Activated T-cell treated with anti-CD3 and anti-CD28 coated beads, Interleukin-2, amount 50 U/mL, for 4 hours (primary cell): ENCODE data around the gene B3GALT5. TPM values are rescaled to one million over a fixed set of nuclear protein-coding genes. Genes with fewer than 3 reads are reported as not detected.

ENCODE experiments used
- ATAC-seq, 2 donors: fragments of 200-7000 bp; cut with Tn5 transposase; one replicate each; pipeline ENCODE4 v1.10.0; 2021
- DNase-seq: peaks from one replicate; pipeline ENCODE4 v3.0.0-alpha.2; 2020
- H3K27me3 Mint-ChIP-seq: one replicate; pipeline ENCODE4 v1.8.0; 2021; ENCODE audit warnings: low read depth, mixed read lengths
- H3K36me3 Mint-ChIP-seq: one replicate; pipeline ENCODE4 v1.8.0; 2022; ENCODE audit warnings: mixed read lengths; ENCODE audit not compliant: insufficient read depth
- H3K4me1 Mint-ChIP-seq: one replicate; pipeline ENCODE4 v1.8.0; 2021; ENCODE audit warnings: low read depth, mixed read lengths
- H3K4me3 Mint-ChIP-seq: one replicate; pipeline ENCODE4 v1.8.0; 2021; ENCODE audit warnings: mild to moderate bottlenecking, moderate library complexity, mixed read lengths
- H3K9me3 Mint-ChIP-seq: one replicate; pipeline ENCODE4 v1.8.0; 2021; ENCODE audit warnings: mixed read lengths
- total RNA-seq, 3 donors: library from RNA; stranded (reverse); gene quantifications; one replicate each; pipeline ENCODE4 v1.2.1, GENCODE V29; 2021

B3GALT5 gene
- total RNA-seq, 3 donors from 2014 or later, result 0.03 to 0.05 (median 0.05) TPM

GRCh38 chr21:39696618-39697017 lies 83.9 kb downstream of the B3GALT5 start:
- Mint-ChIP-seq H3K27me3 (peaks cover 2% of the 10 kb centered on the region), H3K4me1 (no peaks in the 10 kb centered on the region), H3K36me3 (no peaks in the 10 kb centered on the region), H3K4me3 (no peak overlapping the region), H3K9me3 (no peaks in the 10 kb centered on the region)
- no peak for ATAC-seq
- DNase-seq, result no peak

GRCh38 chr21:39700318-39700717 lies 87.6 kb downstream of the B3GALT5 start:
- peaks cover 2% of the 10 kb centered on the region for H3K27me3 Mint-ChIP-seq
- ATAC-seq, result no peak
- no peaks in the 10 kb centered on the region for H3K9me3 Mint-ChIP-seq
- no peaks in the 10 kb centered on the region for H3K36me3 Mint-ChIP-seq
- DNase-seq, result no peak
- H3K4me3 Mint-ChIP-seq, result no peak overlapping the region
- H3K4me1 Mint-ChIP-seq, result no peaks in the 10 kb centered on the region

- Mint-ChIP-seq H3K36me3 (no peaks in the 10 kb centered on the region), H3K4me1 (no peaks in the 10 kb centered on the region), H3K4me3 (no peak overlapping the region), H3K27me3 (peaks cover 5% of the 10 kb centered on the region), H3K9me3 (no peaks in the 10 kb centered on the region)
- no peak for ATAC-seq
- DNase-seq, result no peak
Measured at GRCh38 chr21:39703578-39703977, 90.8 kb downstream of the B3GALT5 start.

- H3K36me3 Mint-ChIP-seq, result no peaks in the 10 kb centered on the region
- H3K9me3 Mint-ChIP-seq, result no peaks in the 10 kb centered on the region
- H3K27me3 Mint-ChIP-seq, result peaks cover 2% of the 10 kb centered on the region
- no peak for ATAC-seq
- H3K4me1 Mint-ChIP-seq, result no peaks in the 10 kb centered on the region
- no peak overlapping the region for H3K4me3 Mint-ChIP-seq
- no peak for DNase-seq
Measured at GRCh38 chr21:39705849-39706248, 93.1 kb downstream of the B3GALT5 start.

GRCh38 chr21:39707316-39707715 lies 94.6 kb downstream of the B3GALT5 start:
- no peak overlapping the region for H3K4me3 Mint-ChIP-seq
- H3K27me3 Mint-ChIP-seq, result peaks cover 2% of the 10 kb centered on the region
- H3K36me3 Mint-ChIP-seq, result no peaks in the 10 kb centered on the region
- DNase-seq (no peak), ATAC-seq (no peak)
- no peaks in the 10 kb centered on the region for H3K9me3 Mint-ChIP-seq
- H3K4me1 Mint-ChIP-seq, result no peaks in the 10 kb centered on the region

GRCh38 chr21:39710866-39711265 lies 98.1 kb downstream of the B3GALT5 start:
- Mint-ChIP-seq H3K36me3 (no peaks in the 10 kb centered on the region), H3K9me3 (no peaks in the 10 kb centered on the region), H3K4me3 (no peak overlapping the region), H3K27me3 (peaks cover 2% of the 10 kb centered on the region), H3K4me1 (no peaks in the 10 kb centered on the region)
- DNase-seq, result no peak
- no peak for ATAC-seq

DNA sequence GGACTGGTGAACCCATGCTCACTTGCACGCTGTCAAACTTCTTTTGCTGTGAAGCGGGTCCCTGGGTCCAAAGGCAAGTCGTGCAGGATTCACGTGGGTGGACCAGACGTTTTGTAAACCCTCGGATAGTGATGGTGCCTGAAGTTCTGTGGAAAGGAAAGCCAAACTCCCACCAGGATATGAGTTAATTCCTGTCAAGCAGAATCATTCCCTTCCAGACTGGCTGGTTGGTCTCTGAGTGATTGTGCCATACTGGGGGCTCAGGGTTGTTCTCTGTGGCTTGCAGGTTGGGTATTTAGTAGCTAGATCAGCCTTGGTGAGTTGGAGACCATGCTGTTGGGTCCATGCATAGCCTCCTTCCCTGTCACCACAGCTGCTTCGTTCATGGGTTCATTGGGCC lies 99.5 kb downstream of the B3GALT5 start:
- DNase-seq (no peak), ATAC-seq (no peak)
- H3K27me3 Mint-ChIP-seq, result peaks cover 3% of the 10 kb centered on the region
- H3K4me1 Mint-ChIP-seq, result no peaks in the 10 kb centered on the region
- H3K36me3 Mint-ChIP-seq, result no peaks in the 10 kb centered on the region
- H3K9me3 Mint-ChIP-seq, result no peaks in the 10 kb centered on the region
- H3K4me3 Mint-ChIP-seq, result no peak overlapping the region

DNA sequence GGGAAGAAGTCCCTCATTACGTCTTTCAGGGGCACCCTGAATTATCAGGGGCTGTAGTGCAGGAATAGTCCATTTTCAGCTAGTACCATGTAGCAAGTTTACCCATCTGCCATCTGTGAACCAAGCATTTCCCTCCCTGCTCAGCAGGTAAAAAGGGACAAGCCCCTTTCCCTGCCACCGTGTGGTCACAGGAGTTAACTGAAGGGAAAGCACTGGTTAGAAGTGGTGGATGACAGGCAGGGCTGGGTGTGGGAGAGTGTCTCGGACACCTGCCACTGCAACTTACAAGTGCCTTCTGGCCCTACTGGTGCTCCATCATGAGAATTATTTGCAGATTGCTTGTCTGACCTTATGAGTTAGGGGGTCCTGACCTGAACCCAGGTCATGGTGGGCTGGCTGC lies 100.2 kb downstream of the B3GALT5 start:
- Mint-ChIP-seq H3K4me3 (no peak overlapping the region), H3K9me3 (no peaks in the 10 kb centered on the region), H3K4me1 (no peaks in the 10 kb centered on the region), H3K27me3 (peaks cover 3% of the 10 kb centered on the region), H3K36me3 (no peaks in the 10 kb centered on the region)
- ATAC-seq (no peak), DNase-seq (no peak)

DNA sequence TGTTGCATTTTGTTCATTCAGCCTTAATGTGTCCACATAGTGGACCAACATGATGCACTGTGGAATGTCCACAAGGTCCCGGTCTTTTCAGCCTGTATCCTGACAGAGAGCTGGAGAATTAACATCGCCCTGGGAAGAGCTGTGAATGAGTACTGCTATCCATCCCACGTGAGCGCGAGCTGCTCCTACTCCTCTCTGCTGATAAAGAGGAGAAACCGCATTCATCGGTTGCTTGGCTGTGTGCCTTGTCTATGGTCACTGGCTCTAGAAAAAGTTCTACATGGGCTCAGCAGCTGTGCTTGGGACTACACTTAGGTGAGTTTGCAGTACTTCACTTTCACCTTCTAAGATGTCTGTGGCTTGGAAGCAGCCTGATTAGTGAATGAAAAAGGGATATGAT lies 101.2 kb downstream of the B3GALT5 start:
- H3K4me3 Mint-ChIP-seq, result no peak overlapping the region
- H3K36me3 Mint-ChIP-seq, result no peaks in the 10 kb centered on the region
- DNase-seq, result no peak
- no peak for ATAC-seq
- no peaks in the 10 kb centered on the region for H3K4me1 Mint-ChIP-seq
- H3K9me3 Mint-ChIP-seq, result no peaks in the 10 kb centered on the region
- H3K27me3 Mint-ChIP-seq, result peaks cover 3% of the 10 kb centered on the region

- ATAC-seq (no peak), DNase-seq (no peak)
- Mint-ChIP-seq H3K4me3 (no peak overlapping the region), H3K9me3 (no peaks in the 10 kb centered on the region), H3K36me3 (no peaks in the 10 kb centered on the region), H3K4me1 (no peaks in the 10 kb centered on the region), H3K27me3 (peaks cover 3% of the 10 kb centered on the region)
Measured at GRCh38 chr21:39714331-39714730, 101.6 kb downstream of the B3GALT5 start.

DNA sequence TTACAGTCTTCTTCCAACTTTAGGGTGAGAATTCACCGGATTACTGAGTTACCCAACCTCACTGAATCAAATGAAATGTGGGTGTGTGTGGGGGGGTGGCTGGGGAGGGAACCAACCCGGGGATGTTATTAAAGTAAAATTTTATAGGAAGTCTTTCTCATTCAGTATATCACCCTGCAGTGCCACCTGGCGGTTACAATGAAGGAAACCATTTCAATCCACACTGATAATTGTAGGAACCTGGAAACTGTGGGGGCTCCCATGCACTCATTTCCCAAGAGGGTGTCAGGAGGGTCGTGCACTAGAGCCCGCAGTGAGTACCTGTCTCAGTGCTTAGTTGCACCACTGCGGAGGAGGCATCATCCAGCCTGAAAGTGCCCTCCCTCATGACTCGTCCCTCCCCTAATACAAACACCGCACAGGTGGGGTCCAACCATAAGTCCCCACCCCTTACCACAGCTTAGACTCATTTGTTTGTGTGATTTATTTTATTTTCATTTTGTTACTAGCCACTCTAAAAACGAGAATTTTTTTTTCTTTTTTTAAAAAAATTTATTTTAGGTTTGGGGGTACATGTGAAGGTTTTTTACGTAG lies 103.2 kb downstream of the B3GALT5 start:
- Mint-ChIP-seq H3K4me3 (no peak overlapping the region), H3K36me3 (no peaks in the 10 kb centered on the region), H3K9me3 (no peaks in the 10 kb centered on the region), H3K4me1 (no peaks in the 10 kb centered on the region), H3K27me3 (peaks cover 3% of the 10 kb centered on the region)
- ATAC-seq, result peak in 1 of 2 donors; percentile 21
- DNase-seq, result peak; percentile 11

GRCh38 chr21:39720126-39720778 lies 107.5 kb downstream of the B3GALT5 start:
- no peaks in the 10 kb centered on the region for H3K9me3 Mint-ChIP-seq

GRCh38 chr21:39721885-39722284 lies 109.1 kb downstream of the B3GALT5 start:
- no peak for DNase-seq

More at GRCh38 chr21:39720126-39720778, 107.5 kb downstream of the B3GALT5 start:
- peaks cover 4% of the 10 kb centered on the region for H3K27me3 Mint-ChIP-seq
- ATAC-seq (no peak), DNase-seq (no peak)
- no peaks in the 10 kb centered on the region for H3K36me3 Mint-ChIP-seq
- no peak overlapping the region for H3K4me3 Mint-ChIP-seq
- no peaks in the 10 kb centered on the region for H3K4me1 Mint-ChIP-seq

More at GRCh38 chr21:39721885-39722284, 109.1 kb downstream of the B3GALT5 start:
- Mint-ChIP-seq H3K4me1 (no peaks in the 10 kb centered on the region), H3K36me3 (no peaks in the 10 kb centered on the region), H3K27me3 (peaks cover 1% of the 10 kb centered on the region), H3K9me3 (no peaks in the 10 kb centered on the region), H3K4me3 (no peak overlapping the region)
- no peak for ATAC-seq
